B cell (primary cell): Measurements from ENCODE around the gene THSD7A.

Experiments
- EZH2 ChIP-seq: IDR thresholded peaks from 2 replicates; pipeline ENCODE4 v1.6.1; 2012; ENCODE audit warnings: borderline replicate concordance, low read depth, mild to moderate bottlenecking, moderate library complexity, low read length; ENCODE audit not compliant: insufficient read depth, poor library complexity, severe bottlenecking
- TF ChIP-seq, protein P1 (sequence below): fragments of 200-600 bp; IDR thresholded peaks from one replicate; pipeline ENCODE4 v1.8.0; 2022; ENCODE audit warnings: antibody characterized with exemption, mild to moderate bottlenecking

DNA sequence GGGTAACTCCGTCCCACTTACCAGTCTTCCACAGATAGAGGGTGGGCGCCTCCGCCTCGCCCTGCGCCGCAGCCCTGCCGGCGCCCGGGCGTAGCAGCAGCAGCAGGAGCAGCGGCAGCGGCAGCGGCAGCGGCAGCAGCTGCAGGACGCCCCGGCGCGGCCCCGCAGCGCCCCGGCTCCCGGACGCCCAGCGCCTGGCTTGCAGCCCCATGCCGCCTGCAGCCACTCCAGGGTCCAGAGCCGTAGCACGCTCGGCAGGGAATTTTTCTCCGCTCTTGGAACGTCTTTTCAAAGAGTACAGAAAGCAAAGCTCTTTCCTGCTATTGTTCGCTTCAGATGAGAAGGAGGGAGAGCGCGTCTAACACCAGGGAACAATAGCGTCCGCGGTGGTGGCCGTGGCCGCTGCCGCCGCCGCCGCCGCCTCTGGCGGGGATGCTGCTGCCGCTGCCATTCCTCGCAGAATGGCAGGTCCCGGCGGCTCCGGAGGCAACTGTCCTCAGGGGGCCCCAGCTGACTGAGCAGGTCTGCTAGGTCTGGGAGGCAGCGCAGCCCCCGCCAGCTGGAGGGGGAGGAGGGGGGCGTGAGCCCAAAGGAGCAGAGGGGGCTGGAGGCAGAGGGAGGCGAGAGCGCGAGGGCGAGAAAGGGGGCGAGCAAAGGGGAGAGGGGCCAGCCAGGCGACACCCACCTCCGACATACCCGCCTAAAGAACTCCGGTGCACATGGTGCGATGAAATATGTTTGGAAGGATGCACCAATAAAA is at the start of gene THSD7A:
- TF ChIP-seq, protein P1, sequence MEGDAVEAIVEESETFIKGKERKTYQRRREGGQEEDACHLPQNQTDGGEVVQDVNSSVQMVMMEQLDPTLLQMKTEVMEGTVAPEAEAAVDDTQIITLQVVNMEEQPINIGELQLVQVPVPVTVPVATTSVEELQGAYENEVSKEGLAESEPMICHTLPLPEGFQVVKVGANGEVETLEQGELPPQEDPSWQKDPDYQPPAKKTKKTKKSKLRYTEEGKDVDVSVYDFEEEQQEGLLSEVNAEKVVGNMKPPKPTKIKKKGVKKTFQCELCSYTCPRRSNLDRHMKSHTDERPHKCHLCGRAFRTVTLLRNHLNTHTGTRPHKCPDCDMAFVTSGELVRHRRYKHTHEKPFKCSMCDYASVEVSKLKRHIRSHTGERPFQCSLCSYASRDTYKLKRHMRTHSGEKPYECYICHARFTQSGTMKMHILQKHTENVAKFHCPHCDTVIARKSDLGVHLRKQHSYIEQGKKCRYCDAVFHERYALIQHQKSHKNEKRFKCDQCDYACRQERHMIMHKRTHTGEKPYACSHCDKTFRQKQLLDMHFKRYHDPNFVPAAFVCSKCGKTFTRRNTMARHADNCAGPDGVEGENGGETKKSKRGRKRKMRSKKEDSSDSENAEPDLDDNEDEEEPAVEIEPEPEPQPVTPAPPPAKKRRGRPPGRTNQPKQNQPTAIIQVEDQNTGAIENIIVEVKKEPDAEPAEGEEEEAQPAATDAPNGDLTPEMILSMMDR = no peak
- TF ChIP-seq EZH2 = no peak
